Measurements from ENCODE around the gene ABI1. TPM values are rescaled to one million over a fixed set of nuclear protein-coding genes. Genes with fewer than 3 reads are reported as not detected.

ABI1 gene
- polyA plus RNA-seq, 1 donor from 2014 or later, result 93.8 TPM

DNA sequence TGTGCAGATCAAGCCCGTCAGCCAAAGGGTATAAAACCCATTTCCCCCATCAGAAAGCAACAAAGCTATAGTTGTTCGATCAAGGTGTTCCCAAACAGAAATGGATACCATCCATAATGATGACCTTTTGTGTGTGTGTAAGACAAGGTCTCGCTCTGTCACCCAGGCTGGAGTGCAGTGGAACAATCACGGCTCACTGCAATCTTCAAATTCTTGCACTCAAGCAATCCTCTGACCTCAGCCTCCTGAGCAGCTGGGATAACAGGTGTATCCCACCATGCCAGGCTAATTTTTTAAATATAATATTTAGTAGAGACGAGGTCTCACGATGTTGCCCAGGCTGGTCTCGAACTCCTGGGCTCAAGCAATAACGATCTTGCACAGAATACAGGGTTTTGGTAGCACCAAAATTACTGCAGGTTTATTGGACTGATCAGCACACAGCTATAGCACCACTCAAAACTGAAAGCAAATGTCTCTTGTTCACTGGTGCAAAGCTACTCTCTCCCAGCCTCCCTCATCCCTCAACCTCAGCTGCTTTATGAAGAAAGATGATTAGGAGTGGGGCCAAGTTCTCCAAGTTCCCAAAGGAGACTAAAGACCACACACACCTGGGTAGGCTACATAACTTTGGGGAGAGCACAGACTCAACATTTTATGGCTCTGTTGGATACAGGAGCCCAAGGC, 80.5 kb downstream of the ABI1 start:
- H3K27me3 Mint-ChIP-seq, result no peaks in the 10 kb centered on the region
- peak overlapping the region in 2 of 4 donors; percentile 49 to 77 for H3K4me3 Mint-ChIP-seq
- no peaks in the 10 kb centered on the region for H3K9me3 Mint-ChIP-seq
- H3K36me3 Mint-ChIP-seq, result peaks cover 2% of the 10 kb centered on the region
- H3K27ac Mint-ChIP-seq, result peak overlapping the region; percentile 12 to 91 (median 90)
- peaks cover 60 to 73% (median 62%) of the 10 kb centered on the region in 3 donors for H3K4me1 Mint-ChIP-seq

DNA sequence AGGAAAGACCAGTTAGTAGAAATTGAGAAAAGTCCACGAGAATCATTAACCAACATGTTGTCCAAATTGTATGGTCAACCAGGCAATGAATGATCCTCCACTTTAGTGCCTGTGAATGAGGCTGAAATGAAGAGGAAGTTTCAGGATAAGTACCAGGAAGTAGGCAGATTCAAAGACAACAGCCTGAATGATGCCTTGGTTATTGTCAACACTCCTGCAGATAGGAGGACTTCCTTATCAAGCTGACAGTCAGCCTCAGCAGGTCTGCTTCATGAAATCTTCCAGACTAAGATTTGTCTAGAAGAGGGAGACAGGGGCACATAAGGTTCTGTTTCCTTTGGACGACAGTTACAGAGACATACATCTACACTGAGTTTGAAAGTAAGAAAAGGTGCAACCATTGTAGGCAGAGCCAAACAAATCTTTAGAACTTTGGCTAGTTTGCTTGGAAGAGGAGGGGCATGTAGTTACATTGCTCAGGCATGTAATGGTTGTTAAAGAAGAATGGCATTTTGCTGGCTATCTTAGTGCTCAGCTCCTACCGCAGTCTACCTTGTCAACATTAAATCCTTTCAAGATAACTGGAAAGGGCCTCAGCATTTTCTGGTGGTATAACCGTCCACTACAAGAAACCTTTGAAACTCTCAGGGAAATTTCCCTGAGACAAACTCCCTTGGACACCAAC, 81.4 kb downstream of the ABI1 start:
- peak overlapping the region in 1 of 4 donors; percentile 21 for H3K4me3 Mint-ChIP-seq

DNA sequence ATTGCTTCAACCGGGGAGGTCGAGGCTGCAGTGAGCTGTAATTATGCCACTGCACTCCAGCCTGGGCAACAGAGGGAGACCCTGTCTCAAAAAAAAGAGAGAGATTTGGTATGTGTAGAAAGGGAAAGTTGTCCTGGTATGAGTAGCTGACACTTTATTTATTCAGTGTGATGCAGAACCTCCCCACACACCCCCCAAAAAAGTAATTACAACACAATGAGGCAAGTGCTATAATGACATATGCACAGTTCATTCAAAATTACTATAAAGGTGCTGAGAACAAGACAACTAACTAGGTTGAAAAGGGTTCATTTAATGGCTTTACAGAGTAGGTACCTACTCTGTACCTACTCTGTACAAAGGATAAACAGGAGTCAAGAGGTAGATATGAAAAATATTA, 83.1 kb downstream of the ABI1 start:
- Mint-ChIP-seq H3K9me3 (no peaks in the 10 kb centered on the region), H3K27ac (peak overlapping the region in 1 of 3 donors; percentile 28), H3K36me3 (peaks cover 4% of the 10 kb centered on the region), H3K4me3 (peak overlapping the region in 1 of 4 donors; percentile 34), H3K4me1 (peaks cover 49 to 67% (median 56%) of the 10 kb centered on the region in 3 donors), H3K27me3 (no peaks in the 10 kb centered on the region)

More for the DNA sequence above, 81.4 kb downstream of the ABI1 start:
- Mint-ChIP-seq H3K27me3 (no peaks in the 10 kb centered on the region), H3K4me1 (peaks cover 59 to 73% (median 61%) of the 10 kb centered on the region in 3 donors), H3K9me3 (no peaks in the 10 kb centered on the region), H3K27ac (peak overlapping the region in 1 of 3 donors; percentile 75), H3K36me3 (peaks cover 2% of the 10 kb centered on the region)

DNA sequence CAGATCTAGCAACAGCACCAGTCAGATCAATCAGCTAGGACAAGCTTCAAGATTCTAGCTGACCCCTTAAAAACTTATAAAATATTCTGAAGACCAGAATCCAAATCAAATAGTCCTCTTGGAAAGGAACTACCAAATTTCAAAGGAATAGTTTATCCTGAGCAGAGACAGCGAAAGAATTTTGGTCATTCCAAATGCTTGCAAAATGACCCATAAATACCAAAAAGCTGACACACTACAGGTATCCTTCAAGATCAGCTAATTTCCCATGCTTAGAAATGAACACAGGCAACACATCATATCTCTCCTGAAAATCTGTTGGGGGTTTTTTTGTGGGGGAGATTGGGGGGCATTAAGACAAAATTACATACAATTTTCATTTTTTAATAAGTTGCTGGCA, 84.5 kb downstream of the ABI1 start:
- H3K4me1 Mint-ChIP-seq, result peaks cover 46 to 62% (median 54%) of the 10 kb centered on the region in 3 donors
- H3K4me3 Mint-ChIP-seq, result no peak overlapping the region
- peaks cover 4% of the 10 kb centered on the region for H3K36me3 Mint-ChIP-seq
- no peaks in the 10 kb centered on the region for H3K9me3 Mint-ChIP-seq
- H3K27ac Mint-ChIP-seq, result peak overlapping the region in 1 of 3 donors; percentile 70
- H3K27me3 Mint-ChIP-seq, result no peaks in the 10 kb centered on the region

DNA sequence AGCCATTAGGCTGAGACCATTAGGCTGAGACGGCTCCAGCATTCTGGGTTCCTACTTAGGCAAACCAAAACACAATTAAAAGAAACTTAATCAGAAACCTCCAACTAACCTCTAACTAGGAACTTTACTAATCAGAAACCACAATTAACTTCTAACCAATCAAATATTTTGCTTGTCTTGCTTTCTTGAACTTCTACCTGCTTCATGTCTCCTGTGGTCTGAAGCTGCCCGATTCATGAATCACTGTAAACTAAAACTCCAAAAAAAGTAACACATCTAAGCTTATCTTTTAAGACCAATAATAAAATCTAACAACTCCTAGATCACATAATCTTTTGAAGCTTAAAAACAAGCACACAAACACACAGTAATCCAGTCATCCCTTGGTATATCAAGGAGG, 87.1 kb downstream of the ABI1 start:
- Mint-ChIP-seq H3K9me3 (peaks cover 0 to 2% (median 0%) of the 10 kb centered on the region in 3 donors), H3K4me3 (no peak overlapping the region), H3K4me1 (peaks cover 29 to 51% (median 45%) of the 10 kb centered on the region in 3 donors), H3K36me3 (peaks cover 7% of the 10 kb centered on the region), H3K27me3 (no peaks in the 10 kb centered on the region), H3K27ac (peak overlapping the region in 1 of 3 donors; percentile 72)

DNA sequence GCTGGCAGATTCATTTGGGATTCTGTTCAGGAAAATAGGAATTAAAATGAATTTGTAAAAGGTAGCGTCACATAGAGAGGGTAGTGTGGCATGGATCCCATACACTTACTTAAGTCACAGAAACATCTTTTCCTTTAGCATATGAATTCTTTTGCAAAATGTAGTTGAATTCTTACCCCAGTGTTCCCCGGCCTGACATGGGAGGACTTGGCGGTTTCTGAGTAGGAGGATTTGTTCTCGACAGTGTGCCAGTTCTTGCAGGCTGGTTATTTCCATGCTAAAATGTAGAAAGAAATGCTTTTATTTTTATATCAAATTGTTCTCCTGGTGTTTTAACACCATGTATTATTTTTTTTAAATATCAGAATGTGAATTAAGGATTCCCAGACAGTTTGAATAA, 90.7 kb downstream of the ABI1 start:
- Mint-ChIP-seq H3K4me3 (peak overlapping the region in 1 of 4 donors; percentile 5), H3K36me3 (peaks cover 12% of the 10 kb centered on the region), H3K4me1 (peaks cover 14 to 35% (median 26%) of the 10 kb centered on the region in 3 donors), H3K27ac (no peak overlapping the region), H3K27me3 (no peaks in the 10 kb centered on the region), H3K9me3 (peaks cover 0 to 2% (median 0%) of the 10 kb centered on the region in 3 donors)

DNA sequence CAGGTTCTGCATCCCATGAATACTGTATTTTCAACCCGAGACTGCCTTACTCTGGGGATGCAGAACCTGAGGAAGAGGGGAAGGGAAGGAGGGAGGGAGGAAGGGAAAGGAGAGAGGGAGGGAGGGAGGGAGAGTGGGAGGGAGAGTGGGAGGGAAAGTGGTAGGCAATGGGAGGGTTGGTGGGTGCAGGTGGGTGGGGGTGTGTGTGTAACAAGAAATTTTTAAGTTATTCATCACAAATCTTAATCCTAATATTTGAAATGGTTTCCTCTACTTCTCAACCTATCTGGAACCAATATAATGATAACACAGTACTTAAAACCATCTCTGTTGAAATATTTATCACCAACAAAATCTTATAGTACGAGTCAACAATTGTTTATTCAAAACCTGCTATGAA, 95.2 kb downstream of the ABI1 start:
- Mint-ChIP-seq H3K4me3 (no peak overlapping the region), H3K4me1 (peaks cover 6 to 12% (median 7%) of the 10 kb centered on the region in 3 donors), H3K9me3 (peaks cover 0 to under 1% (median 0%) of the 10 kb centered on the region in 3 donors), H3K27ac (peak overlapping the region in 2 of 3 donors; percentile 3 to 40), H3K36me3 (peaks cover 10% of the 10 kb centered on the region), H3K27me3 (no peaks in the 10 kb centered on the region)

DNA sequence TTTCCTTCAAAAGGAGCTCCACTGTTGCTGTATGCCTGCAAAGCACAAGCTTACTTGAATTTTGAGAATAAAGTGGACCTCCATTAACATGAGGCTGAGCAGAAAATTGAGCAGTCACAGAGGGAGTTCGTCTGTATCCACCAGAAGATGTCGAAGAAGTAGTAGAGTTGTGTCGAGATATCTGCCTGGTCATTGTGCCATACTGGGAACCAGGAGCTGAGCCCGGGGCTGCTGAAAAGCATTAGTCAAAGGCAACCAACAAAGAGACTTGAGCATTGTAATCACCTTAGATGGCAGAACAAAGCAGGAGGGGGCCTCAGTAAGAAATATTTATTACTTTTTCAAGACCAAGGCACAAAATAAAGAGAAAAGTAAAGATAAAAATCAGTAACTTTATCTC, 101.8 kb downstream of the ABI1 start:
- Mint-ChIP-seq H3K4me3 (no peak overlapping the region), H3K9me3 (no peaks in the 10 kb centered on the region), H3K27me3 (no peaks in the 10 kb centered on the region), H3K4me1 (peaks cover 14 to 29% (median 18%) of the 10 kb centered on the region in 3 donors), H3K27ac (no peak overlapping the region), H3K36me3 (peaks cover 11% of the 10 kb centered on the region)

DNA sequence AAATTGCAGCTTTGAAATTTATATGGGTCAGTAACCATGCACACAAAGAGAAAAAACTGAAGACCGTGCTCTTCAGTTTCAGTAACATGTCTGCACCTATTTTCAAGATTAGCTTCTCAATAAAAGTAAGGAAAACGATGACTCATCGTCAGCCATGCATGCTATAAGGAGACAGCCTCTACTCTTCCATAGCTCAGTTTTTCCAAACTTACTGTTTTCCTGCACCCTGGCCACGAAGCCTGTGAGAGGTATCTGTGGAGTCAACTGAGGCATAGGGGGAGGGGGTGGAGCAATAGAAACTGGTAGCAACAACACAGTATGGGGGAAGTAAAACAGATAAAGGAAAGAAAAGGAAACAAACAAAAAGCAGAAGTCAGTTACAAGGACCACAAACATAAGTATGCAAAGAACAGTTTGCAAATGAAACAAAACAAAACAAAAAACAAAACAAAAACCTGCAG, 105.3 kb downstream of the ABI1 start:
- peak overlapping the region; percentile 30 to 80 (median 45) for H3K27ac Mint-ChIP-seq
- peaks cover 13 to 33% (median 24%) of the 10 kb centered on the region in 3 donors for H3K4me1 Mint-ChIP-seq
- no peaks in the 10 kb centered on the region for H3K27me3 Mint-ChIP-seq
- peak overlapping the region; percentile 16 to 74 (median 58) for H3K4me3 Mint-ChIP-seq
- no peaks in the 10 kb centered on the region for H3K9me3 Mint-ChIP-seq
- H3K36me3 Mint-ChIP-seq, result peaks cover 19% of the 10 kb centered on the region

DNA sequence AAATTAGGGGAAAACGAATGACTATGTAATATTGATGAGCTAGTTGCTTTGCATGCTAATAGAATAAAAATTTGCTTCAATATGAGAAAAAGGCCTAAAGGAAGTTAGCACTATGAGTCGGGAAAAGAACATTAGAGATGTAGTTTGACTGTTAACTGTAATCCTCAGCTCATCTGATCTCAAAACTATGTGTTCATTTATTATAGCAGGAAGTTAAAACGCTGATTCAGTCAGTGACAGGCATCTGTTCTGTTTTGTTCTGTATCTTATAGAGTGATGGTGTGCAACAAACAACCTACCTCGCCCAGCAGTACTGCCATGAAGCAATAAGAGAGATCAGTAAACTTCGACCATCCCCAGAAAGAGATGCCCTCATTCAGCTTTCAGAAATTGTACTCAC, 114.7 kb downstream of the ABI1 start:
- H3K4me1 Mint-ChIP-seq, result peaks cover 16 to 20% (median 19%) of the 10 kb centered on the region in 3 donors
- peaks cover 1% of the 10 kb centered on the region for H3K27me3 Mint-ChIP-seq
- no peak overlapping the region for H3K4me3 Mint-ChIP-seq
- H3K36me3 Mint-ChIP-seq, result peaks cover 10% of the 10 kb centered on the region
- peaks cover 0 to 1% (median 0%) of the 10 kb centered on the region in 3 donors for H3K9me3 Mint-ChIP-seq
- H3K27ac Mint-ChIP-seq, result peak overlapping the region in 1 of 3 donors; percentile 9

DNA sequence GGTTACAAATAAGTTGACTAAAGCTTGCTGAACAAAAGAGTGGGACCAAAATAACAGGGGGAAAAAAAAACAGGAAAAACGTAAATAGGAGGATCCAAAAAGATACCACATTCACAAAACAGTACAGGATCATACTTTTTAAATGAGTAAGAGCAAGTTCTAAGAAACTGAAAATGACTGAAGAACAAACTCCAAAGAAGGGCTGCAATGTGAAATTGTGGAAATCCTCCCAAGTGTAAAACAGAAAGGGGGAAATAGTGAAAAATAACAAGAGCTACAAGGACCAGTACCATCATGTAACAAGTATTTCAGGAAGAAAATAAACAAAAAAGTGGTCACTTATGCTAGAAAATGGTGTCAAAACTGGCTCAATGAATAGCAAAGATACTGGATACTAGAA, 116.9 kb downstream of the ABI1 start:
- Mint-ChIP-seq H3K9me3 (peaks cover 0 to 1% (median 0%) of the 10 kb centered on the region in 3 donors), H3K27me3 (peaks cover 1% of the 10 kb centered on the region), H3K36me3 (peaks cover 14% of the 10 kb centered on the region), H3K27ac (peak overlapping the region; percentile 49 to 93 (median 54)), H3K4me1 (peaks cover 37 to 38% (median 37%) of the 10 kb centered on the region in 3 donors), H3K4me3 (peak overlapping the region in 1 of 4 donors; percentile 6)

DNA sequence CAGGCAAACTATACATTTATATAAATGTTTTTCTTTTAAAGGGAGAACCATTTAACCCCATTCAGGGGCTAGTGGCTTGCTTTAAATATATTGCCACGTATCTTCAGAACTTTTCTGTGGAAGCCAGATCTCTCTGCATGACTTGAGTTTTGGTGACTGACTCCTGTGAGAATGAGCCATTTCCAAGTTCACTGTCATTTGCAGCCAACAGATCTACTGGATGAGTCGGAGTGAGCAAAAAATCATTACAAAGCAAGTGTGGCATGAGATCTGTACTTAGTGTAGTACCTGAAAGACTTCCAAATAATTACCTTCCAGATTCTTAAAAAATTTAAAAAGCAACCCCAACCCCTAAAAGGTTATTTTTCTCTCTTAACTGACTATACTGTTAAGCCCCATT, 117.7 kb downstream of the ABI1 start:
- Mint-ChIP-seq H3K4me3 (peak overlapping the region in 3 of 4 donors; percentile 52 to 93 (median 71)), H3K27me3 (peaks cover 1% of the 10 kb centered on the region), H3K36me3 (peaks cover 16% of the 10 kb centered on the region), H3K9me3 (peaks cover 0 to 1% (median 0%) of the 10 kb centered on the region in 3 donors), H3K27ac (peak overlapping the region; percentile 36 to 91 (median 49)), H3K4me1 (peaks cover 42 to 43% (median 42%) of the 10 kb centered on the region in 3 donors)

DNA sequence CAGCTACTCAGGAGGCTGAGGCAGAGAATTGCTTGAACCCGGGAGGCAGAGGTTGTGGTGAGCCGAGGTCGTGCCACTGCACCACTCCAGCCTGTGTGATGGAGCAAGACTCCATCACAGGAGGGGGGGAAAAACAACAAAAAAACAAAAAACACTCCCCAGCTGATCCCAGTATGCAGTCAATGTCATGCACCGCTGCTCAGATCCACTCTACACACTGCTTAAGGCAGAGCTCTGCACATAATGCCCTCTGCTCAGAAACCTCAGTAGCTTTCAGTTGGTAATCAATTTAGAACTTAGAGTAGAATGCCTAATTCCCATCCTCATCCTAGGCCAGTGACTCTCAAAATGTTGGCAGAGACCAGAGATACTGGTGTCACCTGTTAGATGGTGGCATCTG, 119.4 kb downstream of the ABI1 start:
- H3K27me3 Mint-ChIP-seq, result peaks cover 1% of the 10 kb centered on the region
- peaks cover 0 to 1% (median 0%) of the 10 kb centered on the region in 3 donors for H3K9me3 Mint-ChIP-seq
- H3K27ac Mint-ChIP-seq, result peak overlapping the region; percentile 59 to 94 (median 91)
- peaks cover 53 to 56% (median 54%) of the 10 kb centered on the region in 3 donors for H3K4me1 Mint-ChIP-seq
- peaks cover 16% of the 10 kb centered on the region for H3K36me3 Mint-ChIP-seq
- H3K4me3 Mint-ChIP-seq, result peak overlapping the region in 1 of 4 donors; percentile 68

DNA sequence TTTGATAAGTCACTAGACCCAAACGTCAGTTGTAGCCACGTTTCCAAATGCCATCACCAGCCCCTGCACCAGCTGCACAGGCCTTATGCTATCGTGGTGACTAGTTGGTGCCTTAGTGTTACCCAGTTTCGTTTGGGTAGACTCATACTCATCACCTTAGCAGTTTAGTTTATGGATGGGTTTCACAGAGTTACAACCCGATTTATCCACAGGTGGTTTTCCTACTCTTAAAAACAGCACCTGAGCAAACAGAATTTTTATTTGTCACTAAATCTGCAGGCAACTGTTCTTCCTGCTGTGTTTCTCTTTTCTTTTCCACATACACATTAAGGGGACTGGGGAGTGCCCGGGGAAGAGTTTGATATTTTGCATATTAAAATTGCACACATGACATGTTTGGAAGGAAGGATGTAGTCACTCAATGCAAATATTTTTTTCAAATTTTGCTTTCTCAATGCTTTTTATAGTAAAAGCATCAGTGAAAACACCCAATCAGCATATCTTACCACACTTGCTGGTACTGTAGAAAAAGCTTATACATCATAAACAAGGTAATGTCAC, 121.6 kb downstream of the ABI1 start:
- Mint-ChIP-seq H3K27me3 (peaks cover 1% of the 10 kb centered on the region), H3K4me3 (peak overlapping the region; percentile 73 to 92 (median 87)), H3K4me1 (peaks cover 53 to 54% (median 53%) of the 10 kb centered on the region in 3 donors), H3K36me3 (peaks cover 12% of the 10 kb centered on the region), H3K9me3 (peaks cover 0 to 1% (median 0%) of the 10 kb centered on the region in 3 donors), H3K27ac (peak overlapping the region; percentile 91 to 99 (median 94))

All from IgD-negative memory B cell (primary cell).